B cell (primary cell): ENCODE measurements around the gene EVX1. TPM values are rescaled to one million over a fixed set of nuclear protein-coding genes. Genes with fewer than 3 reads are reported as not detected.

ENCODE experiments used
- ATAC-seq: fragments of 200-7000 bp; cut with Tn5 transposase; one replicate; pipeline ENCODE4 v1.10.0; 2021; ENCODE audit warnings: low read depth, mild to moderate bottlenecking, moderate number of reproducible peaks, moderate library complexity
- CTCF ChIA-PET: fragments of 350-600 bp; sonication (Branson Sonifier 250); formaldehyde crosslinking; loops from one replicate; lab custom pipeline; 2021; ENCODE audit warnings: antibody characterized with exemption, inconsistent platforms; lab: Charles Lee
- POLR2A ChIA-PET: fragments of 350-600 bp; sonication (Branson Sonifier 250); formaldehyde crosslinking; loops from one replicate; lab custom pipeline; 2021; ENCODE audit warnings: antibody characterized with exemption; lab: Charles Lee
- DNase-seq: peaks from one replicate; pipeline ENCODE4 v3.0.0; 2013
- H2AFZ ChIP-seq: 2 replicates; pipeline ENCODE4 v1.6.1; 2012; ENCODE audit warnings: mild to moderate bottlenecking, low read depth, low read length; ENCODE audit not compliant: insufficient read depth, poor library complexity, severe bottlenecking
- H3K27ac ChIP-seq, 2 donors: 1 replicate in 1 of 2; 2 replicates in 1 of 2; pipeline ENCODE4 v1.5.1; 2012 to 2013; ENCODE audit warnings: low read length in 2 of 2, mild to moderate bottlenecking in 2 of 2, moderate library complexity in 1 of 2
- H3K27me3 ChIP-seq, 4 experiments: fragments of 200-600 bp in 1 of 4; sonication (generic) in 1 of 4; replicated peaks in 1 of 4; 1 replicate in 2 of 4; 2 replicates in 2 of 4; pipeline versions ENCODE4 v1.6.1 to v1.7.0; 2013 to 2016; ENCODE audit warnings: low read length in 3 of 4, mild to moderate bottlenecking in 2 of 4, mixed read lengths in 1 of 4, moderate library complexity in 1 of 4; ENCODE audit not compliant: insufficient read depth in 4 of 4, control insufficient read depth in 3 of 4; ENCODE audit errors: control extremely low read depth in 1 of 4
- H3K36me3 ChIP-seq, 2 experiments: replicated peaks in 1 of 2; 1 replicate in 1 of 2; 2 replicates in 1 of 2; pipeline versions ENCODE4 v1.6.1 to v1.7.1; 2013; ENCODE audit warnings: low read length in 1 of 2; ENCODE audit not compliant: insufficient read depth in 2 of 2, control insufficient read depth in 1 of 2; ENCODE audit errors: control extremely low read depth in 1 of 2, extremely low read depth in 1 of 2
- H3K4me1 ChIP-seq, 2 donors: fragments of 200-600 bp in 1 of 2; sonication (generic) in 1 of 2; 1 replicate in 1 of 2; 2 replicates in 1 of 2; pipeline versions ENCODE4 v1.5.1 to v1.6.1; 2013 to 2017; ENCODE audit warnings: low read length in 2 of 2; ENCODE audit not compliant: control insufficient read depth in 2 of 2, insufficient read depth in 2 of 2
- H3K4me2 ChIP-seq: replicated peaks from 2 replicates; pipeline ENCODE3; 2012; ENCODE audit warnings: mild to moderate bottlenecking, low read depth, low read length; ENCODE audit not compliant: poor library complexity, severe bottlenecking
- H3K4me3 ChIP-seq, 5 experiments: fragments of 200-600 bp in 1 of 5; sonication (generic) in 1 of 5; 1 replicate in 3 of 5; 2 replicates in 2 of 5; pipeline versions ENCODE4 v1.5.1 to v1.7.0; 2011 to 2016; ENCODE audit warnings: low read length in 4 of 5, mild to moderate bottlenecking in 4 of 5, low read depth in 2 of 5, control low read depth in 1 of 5, moderate library complexity in 1 of 5; ENCODE audit not compliant: insufficient read depth in 1 of 5; ENCODE audit errors: control extremely low read depth in 1 of 5, extremely low read depth in 1 of 5
- H3K79me2 ChIP-seq: fragments of 200-600 bp; sonication (generic); one replicate; pipeline ENCODE4 v1.6.0; 2016; ENCODE audit warnings: low read length; ENCODE audit not compliant: control insufficient read depth, insufficient read depth
- H3K9ac ChIP-seq: fragments of 200-600 bp; sonication (generic); 2 replicates; pipeline ENCODE4 v1.6.1; 2017; ENCODE audit warnings: mild to moderate bottlenecking, low read length, moderate library complexity
- H3K9me3 ChIP-seq, 3 donors: one replicate each; pipeline versions ENCODE4 v1.6.1 to v1.7.1; 2013; ENCODE audit warnings: low read length in 2 of 3; ENCODE audit not compliant: control insufficient read depth in 2 of 3, insufficient read depth in 1 of 3; ENCODE audit errors: control extremely low read depth in 1 of 3
- H4K20me1 ChIP-seq: 2 replicates; pipeline ENCODE4 v1.6.0; 2012; ENCODE audit warnings: mild to moderate bottlenecking, low read length; ENCODE audit not compliant: insufficient read depth, control insufficient read depth, poor library complexity, severe bottlenecking
- H3K27ac Mint-ChIP-seq: one replicate; pipeline ENCODE4 v1.8.0; 2021; ENCODE audit warnings: mixed read lengths
- H3K27me3 Mint-ChIP-seq: one replicate; pipeline ENCODE4 v1.8.0; 2021; ENCODE audit warnings: mixed read lengths
- H3K4me1 Mint-ChIP-seq: one replicate; pipeline ENCODE4 v1.8.0; 2021; ENCODE audit warnings: mixed read lengths
- H3K4me3 Mint-ChIP-seq: one replicate; pipeline ENCODE4 v1.8.0; 2021; ENCODE audit warnings: mixed read lengths
- H3K9me3 Mint-ChIP-seq: one replicate; pipeline ENCODE4 v1.8.0; 2022; ENCODE audit warnings: mixed read lengths; ENCODE audit not compliant: insufficient read depth
- EZH2 ChIP-seq: IDR thresholded peaks from 2 replicates; pipeline ENCODE4 v1.6.1; 2012; ENCODE audit warnings: borderline replicate concordance, low read depth, mild to moderate bottlenecking, moderate library complexity, low read length; ENCODE audit not compliant: insufficient read depth, poor library complexity, severe bottlenecking
- WGBS: methylation state at CpG from one replicate; pipeline ENCODE4 v1.1.5; 2013; ENCODE audit warnings: missing lambda C conversion rate; ENCODE audit not compliant: insufficient coverage; 5-methylcytosine and 5-hydroxymethylcytosine counted together
- intact Hi-C: fragments of 100-400 bp; cut with micrococcal nuclease; formaldehyde crosslinking; loops from one replicate; pipeline ENCODE4 v1.10.0; 2022
- polyA plus RNA-seq: library from polyadenylated mRNA; depleted of rRNA; stranded (reverse); fragments of >200 nt; gene quantifications from 2 replicates; pipeline ENCODE4 v1.2.3, GENCODE V29; 2012
- total RNA-seq, 2 donors: library from RNA; stranded (reverse); fragments of 120-200 nt in 1 of 2; gene quantifications; 1 replicate in 1 of 2; 2 replicates in 1 of 2; pipeline versions ENCODE4 v1.2.3 to v1.2.4, GENCODE V29; 2013 to 2022
- TF ChIP-seq, protein P1 (sequence below): fragments of 200-600 bp; IDR thresholded peaks from one replicate; pipeline ENCODE4 v1.8.0; 2022; ENCODE audit warnings: antibody characterized with exemption, mild to moderate bottlenecking

EVX1 gene
- total and polyA plus RNA-seq, 2 donors (not counting 1 experiment from before 2014, with no cell fraction given), result not detected

DNA sequence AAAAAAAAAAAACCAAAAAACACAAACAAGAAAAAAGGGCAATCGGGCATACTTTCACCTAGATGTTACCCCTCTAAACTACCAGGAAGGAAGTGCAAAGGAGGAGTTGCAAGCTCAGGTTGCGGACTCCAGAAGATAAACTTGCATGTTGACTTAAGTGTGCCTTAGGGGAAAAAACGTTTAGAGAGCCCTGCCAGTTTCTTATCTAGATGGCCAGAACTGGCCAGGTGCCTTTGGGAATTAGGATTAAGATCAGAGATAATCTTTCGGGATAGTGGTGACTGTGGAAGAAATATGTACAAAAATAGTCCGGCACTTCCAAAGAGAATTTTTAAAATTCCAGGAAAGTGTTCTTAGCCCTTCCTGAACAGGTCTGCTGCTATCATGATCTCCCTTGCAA lies 17.6 kb downstream of the EVX1 start:
- Histone ChIP-seq H3K4me3 (no peak overlapping the region), H4K20me1 (no peaks in the 10 kb centered on the region), H3K79me2 (no peaks in the 10 kb centered on the region), H3K27me3 (peaks cover 0 to 6% (median 2%) of the 10 kb centered on the region in 4 experiments), H3K9me3 (no peaks in the 10 kb centered on the region), H3K27ac (no peak overlapping the region), H3K4me1 (no peaks in the 10 kb centered on the region), H3K4me2 (no peak overlapping the region), H3K36me3 (no peaks in the 10 kb centered on the region), H2AFZ (no peak overlapping the region), H3K9ac (no peak overlapping the region)
- ATAC-seq, result no peak
- WGBS, result 38% methylated on average over 1 of the region's 5 CpGs
- DNase-seq, result no peak
- intact Hi-C loops, result no loop called here
- POLR2A ChIA-PET, result no interaction called here
- Mint-ChIP-seq H3K27me3 (peaks cover 40% of the 10 kb centered on the region), H3K27ac (no peak overlapping the region), H3K9me3 (no peaks in the 10 kb centered on the region), H3K4me3 (no peak overlapping the region), H3K4me1 (no peaks in the 10 kb centered on the region)
- CTCF ChIA-PET, result no interaction called here
- TF ChIP-seq, protein P1, sequence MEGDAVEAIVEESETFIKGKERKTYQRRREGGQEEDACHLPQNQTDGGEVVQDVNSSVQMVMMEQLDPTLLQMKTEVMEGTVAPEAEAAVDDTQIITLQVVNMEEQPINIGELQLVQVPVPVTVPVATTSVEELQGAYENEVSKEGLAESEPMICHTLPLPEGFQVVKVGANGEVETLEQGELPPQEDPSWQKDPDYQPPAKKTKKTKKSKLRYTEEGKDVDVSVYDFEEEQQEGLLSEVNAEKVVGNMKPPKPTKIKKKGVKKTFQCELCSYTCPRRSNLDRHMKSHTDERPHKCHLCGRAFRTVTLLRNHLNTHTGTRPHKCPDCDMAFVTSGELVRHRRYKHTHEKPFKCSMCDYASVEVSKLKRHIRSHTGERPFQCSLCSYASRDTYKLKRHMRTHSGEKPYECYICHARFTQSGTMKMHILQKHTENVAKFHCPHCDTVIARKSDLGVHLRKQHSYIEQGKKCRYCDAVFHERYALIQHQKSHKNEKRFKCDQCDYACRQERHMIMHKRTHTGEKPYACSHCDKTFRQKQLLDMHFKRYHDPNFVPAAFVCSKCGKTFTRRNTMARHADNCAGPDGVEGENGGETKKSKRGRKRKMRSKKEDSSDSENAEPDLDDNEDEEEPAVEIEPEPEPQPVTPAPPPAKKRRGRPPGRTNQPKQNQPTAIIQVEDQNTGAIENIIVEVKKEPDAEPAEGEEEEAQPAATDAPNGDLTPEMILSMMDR, result no peak
- no peak for TF ChIP-seq EZH2

- Histone ChIP-seq H3K27me3 (peaks cover 0 to 3% (median 0%) of the 10 kb centered on the region in 4 experiments), H3K4me3 (no peak overlapping the region), H3K9me3 (peaks cover 0 to 2% (median 0%) of the 10 kb centered on the region in 3 donors), H3K79me2 (no peaks in the 10 kb centered on the region), H3K36me3 (no peaks in the 10 kb centered on the region), H2AFZ (no peak overlapping the region), H4K20me1 (no peaks in the 10 kb centered on the region), H3K27ac (no peak overlapping the region), H3K9ac (no peak overlapping the region), H3K4me1 (no peaks in the 10 kb centered on the region), H3K4me2 (no peak overlapping the region)
- no CpG with 5 or more reads among the region's 4 CpGs for WGBS
- ChIA-PET CTCF (no interaction called here), POLR2A (no interaction called here)
- ATAC-seq (no peak), DNase-seq (no peak)
- no peaks in the 10 kb centered on the region for H3K4me1 Mint-ChIP-seq
- no peak overlapping the region for H3K4me3 Mint-ChIP-seq
- H3K27ac Mint-ChIP-seq, result no peak overlapping the region
- peaks cover 40% of the 10 kb centered on the region for H3K27me3 Mint-ChIP-seq
- intact Hi-C loops, result no loop called here
- no peaks in the 10 kb centered on the region for H3K9me3 Mint-ChIP-seq
- TF ChIP-seq EZH2, result no peak
- TF ChIP-seq, protein P1, result no peak
Measured at GRCh38 chr7:27262121-27262520, 19.5 kb downstream of the EVX1 start.
